GM23338 (cell line): ENCODE measurements around the gene DMRTC2. TPM values are rescaled to one million over a fixed set of nuclear protein-coding genes. Genes with fewer than 3 reads are reported as not detected.

ENCODE experiments used
- ATAC-seq: fragments of 200-7000 bp; cut with Tn5 transposase; 3 replicates; pipeline ENCODE4 v1.9.1; 2020
- DNase-seq: peaks from one replicate; pipeline ENCODE4 v3.0.0-alpha.2; 2015; ENCODE audit warnings: low spot score
- H2AFZ ChIP-seq: fragments of 200-600 bp; sonication (generic); 2 replicates; pipeline ENCODE4 v1.8.0; 2016; ENCODE audit warnings: antibody characterized with exemption, mild to moderate bottlenecking, moderate library complexity
- H3F3A ChIP-seq: fragments of 200-600 bp; sonication (generic); replicated peaks from 2 replicates; pipeline ENCODE4 v1.8.0; 2017; ENCODE audit warnings: antibody characterized with exemption, mixed run types, low read depth
- H3K27ac ChIP-seq: fragments of 200-600 bp; sonication (generic); 2 replicates; pipeline ENCODE4 v1.6.1; 2016; ENCODE audit warnings: low read depth
- H3K27me3 ChIP-seq: fragments of 200-600 bp; sonication (generic); 2 replicates; pipeline ENCODE4 v1.8.0; 2016; ENCODE audit warnings: mild to moderate bottlenecking, mixed run types, moderate library complexity; ENCODE audit not compliant: insufficient read depth
- H3K36me3 ChIP-seq: fragments of 200-600 bp; sonication (generic); 2 replicates; pipeline ENCODE4 v1.8.0; 2016; ENCODE audit warnings: mild to moderate bottlenecking; ENCODE audit not compliant: insufficient read depth
- H3K4me1 ChIP-seq: fragments of 200-600 bp; sonication (generic); 2 replicates; pipeline ENCODE4 v1.8.0; 2016; ENCODE audit warnings: mild to moderate bottlenecking, moderate library complexity; ENCODE audit not compliant: insufficient read depth
- H3K4me2 ChIP-seq: fragments of 200-600 bp; sonication (generic); 2 replicates; pipeline ENCODE4 v1.7.1; 2017; ENCODE audit warnings: mixed run types
- H3K4me3 ChIP-seq: fragments of 200-600 bp; sonication (generic); 2 replicates; pipeline ENCODE4 v1.6.1; 2016; ENCODE audit warnings: mixed run types
- H3K79me2 ChIP-seq: fragments of 200-600 bp; sonication (generic); replicated peaks from 2 replicates; pipeline ENCODE4 v1.8.0; 2017; ENCODE audit warnings: mild to moderate bottlenecking; ENCODE audit not compliant: insufficient read depth
- H3K9me2 ChIP-seq: fragments of 200-600 bp; sonication (generic); 2 replicates; pipeline ENCODE4 v1.8.0; 2017; ENCODE audit not compliant: insufficient read depth
- H4K20me1 ChIP-seq: fragments of 200-600 bp; sonication (generic); replicated peaks from 2 replicates; pipeline ENCODE4 v1.8.0; 2017; ENCODE audit warnings: mild to moderate bottlenecking; ENCODE audit not compliant: insufficient read depth
- H3K27ac Mint-ChIP-seq: 2 replicates; pipeline ENCODE4 v1.8.0; 2020; ENCODE audit warnings: inconsistent platforms, mild to moderate bottlenecking, moderate library complexity, mixed read lengths
- H3K27me3 Mint-ChIP-seq: 3 replicates; pipeline ENCODE4 v1.8.0; 2022; ENCODE audit warnings: low read depth, mild to moderate bottlenecking, moderate library complexity, mixed read lengths, inconsistent platforms; ENCODE audit not compliant: insufficient read depth, poor library complexity
- H3K36me3 Mint-ChIP-seq: 3 replicates; pipeline ENCODE4 v1.8.0; 2021; ENCODE audit warnings: low read depth, mild to moderate bottlenecking, inconsistent platforms, moderate library complexity, mixed read lengths
- H3K4me1 Mint-ChIP-seq: 3 replicates; pipeline ENCODE4 v1.8.0; 2020; ENCODE audit warnings: mild to moderate bottlenecking, inconsistent platforms, mixed read lengths
- H3K4me3 Mint-ChIP-seq: 3 replicates; pipeline ENCODE4 v1.8.0; 2021; ENCODE audit warnings: moderate library complexity, mild to moderate bottlenecking, inconsistent platforms, mixed read lengths
- H3K9me3 Mint-ChIP-seq: 3 replicates; pipeline ENCODE4 v1.8.0; 2020; ENCODE audit warnings: moderate library complexity, mild to moderate bottlenecking, inconsistent platforms, mixed read lengths
- CREB1 ChIP-seq: fragments of 250-450 bp; sonication (Bioruptor Pico); IDR thresholded peaks from 2 replicates; pipeline ENCODE4 v1.5.0; 2020; ENCODE audit warnings: low read depth, mild to moderate bottlenecking, moderate library complexity
- ETS1 ChIP-seq: IDR thresholded peaks from 2 replicates; pipeline ENCODE4 v1.6.1; 2016; ENCODE audit warnings: antibody characterized with exemption
- EZH2 ChIP-seq: fragments of 200-600 bp; sonication (generic); IDR thresholded peaks from one replicate; pipeline ENCODE4 v1.8.0; 2017; ENCODE audit warnings: antibody characterized with exemption, mild to moderate bottlenecking, low read depth; ENCODE audit not compliant: unreplicated experiment
- EZH2phosphoT487 ChIP-seq: fragments of 200-600 bp; sonication (generic); IDR thresholded peaks from one replicate; pipeline ENCODE4 v1.8.1; 2018; ENCODE audit warnings: antibody characterized with exemption; ENCODE audit not compliant: unreplicated experiment
- POLR2AphosphoS5 ChIP-seq: IDR thresholded peaks from 2 replicates; pipeline ENCODE4 v1.6.1; 2016; ENCODE audit warnings: antibody characterized with exemption, low read depth
- REST ChIP-seq: IDR thresholded peaks from one replicate; pipeline ENCODE4 v1.6.1; 2018; ENCODE audit warnings: antibody characterized with exemption; ENCODE audit not compliant: unreplicated experiment
- STAT1 ChIP-seq: IDR thresholded peaks from one replicate; pipeline ENCODE4 v1.6.1; 2016; ENCODE audit warnings: antibody characterized with exemption; ENCODE audit not compliant: unreplicated experiment
- ZNF462 ChIP-seq: fragments of 250-450 bp; sonication (Bioruptor Pico); IDR thresholded peaks from 2 replicates; pipeline ENCODE4 v1.5.0; 2020; ENCODE audit warnings: mild to moderate bottlenecking, moderate library complexity
- polyA plus RNA-seq: library from polyadenylated mRNA; unstranded; fragments of >200 nt; fragmentation: Nextera tagmentation; extraction: Ambion mirVana; gene quantifications from 2 replicates; pipeline ENCODE4 v1.2.1, GENCODE V29; 2016
- total RNA-seq: library from RNA; depleted of rRNA; stranded (reverse); fragments of >200 nt; shearing (Covaris generic); gene quantifications from 2 replicates; pipeline ENCODE4 v1.2.3, GENCODE V29; 2014

DMRTC2 gene
- total and polyA plus RNA-seq, 2 experiments from 2014 or later = 0.21 TPM; not detected in 1

- TF ChIP-seq ZNF462 (CRISPR knock-in tag) (no peak), CREB1 (no peak), STAT1 (no peak), POLR2AphosphoS5 (no peak), ETS1 (no peak), EZH2 (no peak)
Observed at GRCh38 chr19:41889896-41890295, 45.1 kb downstream of the DMRTC2 start (continued).

GRCh38 chr19:41890936-41891335 is 46.1 kb downstream of the DMRTC2 start:
- H3K4me3 ChIP-seq = no peak overlapping the region
- ATAC-seq (no peak), DNase-seq (no peak)
- H3K27ac ChIP-seq = no peak overlapping the region
- Mint-ChIP-seq H3K4me1 (peaks cover 43% of the 10 kb centered on the region), H3K9me3 (peaks cover 3% of the 10 kb centered on the region; the same call in 1 of the 3 replicates), H3K4me3 (no peak overlapping the region), H3K27me3 (peaks cover 12% of the 10 kb centered on the region), H3K27ac (no peak overlapping the region), H3K36me3 (peaks cover 24% of the 10 kb centered on the region; the same call in 2 of the 3 replicates)
- peaks cover 21% of the 10 kb centered on the region for H3K4me1 ChIP-seq
- H2AFZ ChIP-seq = no peak overlapping the region
- peaks cover 16% of the 10 kb centered on the region for H3F3A ChIP-seq
- H3K4me2 ChIP-seq = no peak overlapping the region
- no peaks in the 10 kb centered on the region for H3K9me2 ChIP-seq
- H3K36me3 ChIP-seq = no peaks in the 10 kb centered on the region
- H4K20me1 ChIP-seq = peaks cover 4% of the 10 kb centered on the region; the same call in 1 of the 2 replicates
- H3K79me2 ChIP-seq = no peaks in the 10 kb centered on the region; the same call in 1 of the 2 replicates
- H3K27me3 ChIP-seq = no peaks in the 10 kb centered on the region
- TF ChIP-seq REST = no peak
- TF ChIP-seq ETS1 = no peak
- TF ChIP-seq EZH2phosphoT487 = no peak
